Retinal pigment epithelial cell (primary cell): ENCODE data around the gene SH2D5.
"Not testable (repeated sequence)": the region's sequence is repeated elsewhere in the genome, so short reads cannot be mapped to it uniquely, and the experiment has no call there.

Experiments
- DNase-seq: peaks from one replicate; pipeline ENCODE4 v3.0.0-alpha.2; 2010; ENCODE audit warnings: low read depth
- H3K4me3 ChIP-seq: 2 replicates; pipeline ENCODE4 v1.5.1; 2011; ENCODE audit warnings: mild to moderate bottlenecking, low read length, control low read depth, moderate library complexity
- CTCF ChIP-seq: conservative IDR thresholded peaks from 2 replicates; pipeline ENCODE4 v1.5.1; 2011; ENCODE audit warnings: low read depth, low read length, control low read depth, inconsistent platforms

The SH2D5 gene

DNA sequence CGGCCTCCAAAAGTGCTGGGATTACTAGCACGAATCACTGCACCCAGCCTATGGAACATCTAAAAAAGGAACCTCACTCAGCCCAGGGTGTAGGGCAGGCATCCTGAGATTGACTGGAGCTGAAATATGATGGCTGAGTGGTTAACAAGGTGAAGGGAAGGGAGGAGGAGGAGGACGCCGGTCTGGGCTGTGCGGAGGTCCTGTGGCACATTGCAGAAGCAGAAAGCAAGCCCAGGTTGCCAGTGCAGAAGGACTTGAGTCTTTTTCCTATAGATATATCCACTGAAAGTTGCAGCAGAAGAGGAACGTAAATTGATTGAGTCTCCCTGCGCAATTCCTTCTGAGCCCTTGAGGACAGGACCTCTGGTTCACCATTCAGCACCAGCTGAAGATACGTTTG, 13.2 kb downstream of the SH2D5 start:
- DNase-seq = no peak
- no peak for TF ChIP-seq CTCF
- H3K4me3 ChIP-seq = no peak overlapping the region

DNA sequence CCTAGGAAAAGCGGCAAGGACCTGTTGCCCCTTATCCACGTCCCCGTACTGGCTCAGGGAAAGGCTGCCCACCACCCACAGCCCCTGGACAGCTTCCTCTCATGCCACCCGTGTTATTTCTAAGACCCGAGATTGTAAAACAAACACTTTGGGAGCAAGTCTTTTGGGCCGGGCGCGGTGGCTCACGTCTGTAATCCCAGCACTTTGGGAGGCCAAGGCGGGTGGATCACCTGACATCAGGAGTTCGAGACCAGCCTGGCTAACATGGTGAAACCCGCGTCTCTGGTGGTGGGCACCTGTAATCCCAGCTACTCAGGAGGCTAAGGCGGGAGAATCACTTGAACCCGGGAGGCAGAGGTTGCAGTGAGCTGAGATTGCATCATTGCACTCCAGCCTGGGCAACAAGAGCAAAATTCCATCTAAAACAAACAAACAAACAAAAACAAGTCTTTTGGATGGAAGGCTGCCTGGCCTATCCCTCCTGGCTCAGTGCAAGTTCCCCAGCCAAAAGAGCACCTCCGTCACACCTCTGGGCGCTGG, 14.1 kb downstream of the SH2D5 start:
- peak overlapping the region; percentile 37 for H3K4me3 ChIP-seq

GRCh38 chr1:20717452-20718342, 14.8 kb downstream of the SH2D5 start, which contains the start of gene KIF17:
TSS of gene KIF17 (minus strand) at chr1:20718007. CDS start at chr1:20717706, 301 bp downstream.
- no peak for DNase-seq
- H3K4me3 ChIP-seq = peak within 1 kb of the TSS; percentile 37
- no peak for TF ChIP-seq CTCF

More for the DNA sequence above, 14.1 kb downstream of the SH2D5 start:
- DNase-seq = not testable (repeated sequence)

- H3K4me3 ChIP-seq = no peak overlapping the region
- TF ChIP-seq CTCF = no peak
- DNase-seq = no peak
Observed at GRCh38 chr1:20716232-20716631, 16.3 kb downstream of the SH2D5 start.

DNA sequence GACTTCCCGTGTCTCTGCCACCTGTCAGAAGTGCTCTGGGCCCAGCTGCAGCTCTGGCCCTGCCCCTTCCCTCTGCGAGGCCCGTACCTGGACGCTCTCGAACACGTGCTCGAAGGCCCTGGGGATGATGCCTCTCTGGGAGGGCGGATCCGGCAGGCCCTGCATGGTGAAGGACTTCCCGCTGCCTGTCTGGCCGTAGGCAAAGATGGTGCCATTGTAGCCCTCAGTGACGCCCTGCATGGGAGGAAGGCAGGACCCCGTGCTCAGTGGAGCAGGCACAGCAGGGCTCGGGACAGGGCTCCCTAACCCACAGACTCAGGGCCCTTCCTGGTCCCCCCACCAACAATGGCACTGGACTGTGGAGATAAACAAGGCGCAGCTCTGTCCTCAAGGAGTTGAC, 17.1 kb downstream of the SH2D5 start:
- no peak for TF ChIP-seq CTCF
- no peak overlapping the region for H3K4me3 ChIP-seq
- DNase-seq = no peak

GRCh38 chr1:20713440-20713839, 19.1 kb downstream of the SH2D5 start:
- no peak for TF ChIP-seq CTCF
- H3K4me3 ChIP-seq = no peak overlapping the region
- no peak for DNase-seq

- no peak for DNase-seq
- no peak overlapping the region for H3K4me3 ChIP-seq
- TF ChIP-seq CTCF = no peak
Observed at GRCh38 chr1:20712215-20712577, 20.3 kb downstream of the SH2D5 start.
